HG03469 (cell line): ENCODE data around the gene UNC79.

ENCODE experiments used
- ATAC-seq: cut with Tn5 transposase; IDR thresholded peaks from one replicate; pipeline ENCODE4 v1.9.1; 2021; ENCODE audit warnings: mild to moderate bottlenecking, moderate library complexity, moderate number of reproducible peaks; ENCODE audit not compliant: unreplicated experiment

UNC79 gene

DNA sequence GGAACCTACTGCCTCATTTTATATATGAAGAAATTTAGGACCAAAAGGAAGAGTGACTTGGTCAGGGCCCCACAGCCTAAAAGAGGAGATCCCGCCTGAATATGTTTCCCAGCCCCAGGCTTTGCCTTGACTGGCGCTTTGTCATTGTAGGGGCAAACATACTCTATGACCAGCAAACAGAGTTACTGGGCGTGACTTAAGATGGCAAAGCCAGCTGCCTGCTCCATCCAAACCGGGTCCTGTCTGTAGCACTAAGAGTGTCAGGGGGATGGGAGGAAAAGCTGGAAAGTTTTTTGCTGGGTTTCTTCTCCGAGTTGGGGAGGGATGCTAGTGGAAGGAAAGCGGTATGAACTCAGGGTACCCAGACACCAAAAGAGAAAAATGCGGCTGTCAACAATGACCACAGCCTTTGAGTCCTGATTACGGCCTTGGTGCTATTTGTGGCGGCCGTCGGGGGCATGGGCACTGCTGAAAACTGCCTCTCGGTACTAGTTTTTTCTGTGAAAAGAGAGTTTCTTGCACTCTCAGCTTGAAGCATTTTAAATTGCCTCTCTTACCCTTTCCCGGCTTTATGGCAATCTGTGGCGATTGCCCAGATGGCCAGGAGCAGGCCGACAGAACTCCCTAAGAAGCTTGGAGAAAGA is 274.9 kb downstream of the UNC79 start:
- ATAC-seq: no peak

DNA sequence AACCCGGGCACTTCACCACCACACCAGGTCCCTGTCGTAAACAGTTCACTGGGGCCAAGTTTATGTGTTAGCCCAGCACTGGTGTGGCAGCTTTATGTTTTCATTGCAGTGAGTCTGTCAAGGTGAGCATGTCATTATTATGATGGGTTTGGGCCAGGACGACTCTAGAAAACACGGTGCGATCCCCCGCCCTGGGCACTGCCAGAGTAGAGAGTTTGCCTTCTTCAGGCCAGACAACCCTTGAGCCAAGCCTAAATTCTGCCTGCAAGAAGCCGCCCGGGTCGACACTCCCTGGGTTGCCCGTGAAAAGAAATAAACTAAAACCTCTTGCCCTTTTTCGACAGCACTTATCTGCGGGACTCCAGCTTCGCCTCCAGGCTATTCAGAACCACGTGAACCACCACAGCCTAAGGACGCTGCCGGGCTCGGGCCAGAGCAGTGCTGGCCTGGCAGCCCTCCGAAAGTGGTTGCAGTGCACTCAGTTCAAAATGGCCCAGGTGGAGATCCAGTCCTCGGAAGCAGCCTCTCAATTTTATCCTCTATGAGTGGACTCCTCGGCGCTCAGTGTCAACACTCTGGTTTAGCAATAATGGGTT is 275.7 kb downstream of the UNC79 start:
- no peak for ATAC-seq

DNA sequence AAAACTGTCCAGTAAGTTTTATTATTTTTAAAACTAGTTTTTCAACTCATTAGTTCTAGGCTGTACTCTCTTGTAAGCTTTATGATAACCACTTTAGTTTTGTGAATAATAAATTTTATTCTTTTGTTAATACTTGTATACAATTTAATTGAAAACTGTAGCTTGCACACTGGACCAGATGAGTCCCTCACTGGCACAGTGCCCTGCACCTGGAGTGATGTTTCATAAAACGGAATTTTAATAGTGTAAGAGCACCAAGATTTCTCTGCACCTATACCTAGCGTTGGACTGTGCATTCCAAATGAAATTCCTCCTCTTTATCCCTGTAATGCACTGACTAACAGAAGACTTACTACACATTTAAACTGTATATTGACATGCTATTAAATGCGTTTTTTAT is 276.7 kb downstream of the UNC79 start:
- ATAC-seq: no peak

DNA sequence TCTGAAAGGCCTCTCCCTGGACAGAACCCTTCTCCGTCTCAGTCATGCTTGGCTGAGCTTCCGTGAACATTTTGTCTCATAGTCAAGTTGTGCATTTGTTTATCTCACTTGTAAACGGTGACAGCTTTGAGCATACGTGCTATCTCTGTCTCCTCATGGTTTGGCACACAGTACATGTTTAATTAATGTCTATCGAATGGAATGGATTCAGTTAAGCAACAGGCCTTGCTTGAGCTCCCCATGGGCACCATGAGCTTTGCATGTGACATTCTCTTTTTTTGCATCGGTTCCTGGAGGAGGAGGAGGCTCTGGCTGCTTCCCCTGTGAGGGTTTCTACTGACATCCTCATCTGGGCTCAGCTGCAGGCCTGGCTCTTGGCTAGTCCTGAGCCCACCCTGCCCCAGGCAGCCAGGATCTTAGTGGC is 277.6 kb downstream of the UNC79 start:
- no peak for ATAC-seq

DNA sequence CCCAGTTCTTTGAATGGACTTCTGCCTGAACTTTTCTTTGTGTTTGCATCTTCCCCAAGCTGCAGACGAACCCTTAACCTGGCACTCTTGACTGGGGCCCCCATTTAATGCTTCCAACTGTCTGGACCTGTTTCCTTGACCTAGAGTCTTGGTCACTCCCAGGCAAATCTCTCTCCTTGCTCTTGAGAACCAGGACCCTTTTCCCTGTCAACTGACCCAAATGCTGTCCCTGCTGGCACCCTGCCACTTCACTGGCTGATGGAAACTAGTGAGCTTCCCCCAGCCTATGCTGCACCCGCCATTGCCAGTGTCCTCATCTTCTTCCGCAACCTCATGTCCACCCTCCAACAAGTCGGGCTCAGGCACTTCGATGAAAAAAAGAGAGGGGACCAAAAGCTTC is 278.1 kb downstream of the UNC79 start:
- no peak for ATAC-seq

DNA sequence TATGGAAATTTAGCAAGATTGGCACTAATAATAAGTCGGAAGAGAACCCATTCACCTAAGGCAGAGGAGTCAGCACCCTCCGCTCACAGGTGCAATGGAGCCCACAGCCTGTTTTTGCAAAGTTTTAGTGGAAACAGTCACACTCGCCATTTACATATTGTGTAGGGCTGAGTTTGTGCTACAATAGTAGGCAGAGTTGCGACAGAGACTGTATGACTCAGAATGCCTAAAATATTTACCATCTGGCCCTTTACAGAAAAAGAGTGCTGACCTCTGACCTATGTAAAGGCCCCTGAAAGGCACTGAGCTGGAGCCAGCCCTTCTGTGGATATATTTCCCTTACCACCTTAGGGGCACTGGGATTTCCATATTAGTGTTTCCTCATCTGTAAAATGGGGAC is 278.5 kb downstream of the UNC79 start:
- no peak for ATAC-seq

DNA sequence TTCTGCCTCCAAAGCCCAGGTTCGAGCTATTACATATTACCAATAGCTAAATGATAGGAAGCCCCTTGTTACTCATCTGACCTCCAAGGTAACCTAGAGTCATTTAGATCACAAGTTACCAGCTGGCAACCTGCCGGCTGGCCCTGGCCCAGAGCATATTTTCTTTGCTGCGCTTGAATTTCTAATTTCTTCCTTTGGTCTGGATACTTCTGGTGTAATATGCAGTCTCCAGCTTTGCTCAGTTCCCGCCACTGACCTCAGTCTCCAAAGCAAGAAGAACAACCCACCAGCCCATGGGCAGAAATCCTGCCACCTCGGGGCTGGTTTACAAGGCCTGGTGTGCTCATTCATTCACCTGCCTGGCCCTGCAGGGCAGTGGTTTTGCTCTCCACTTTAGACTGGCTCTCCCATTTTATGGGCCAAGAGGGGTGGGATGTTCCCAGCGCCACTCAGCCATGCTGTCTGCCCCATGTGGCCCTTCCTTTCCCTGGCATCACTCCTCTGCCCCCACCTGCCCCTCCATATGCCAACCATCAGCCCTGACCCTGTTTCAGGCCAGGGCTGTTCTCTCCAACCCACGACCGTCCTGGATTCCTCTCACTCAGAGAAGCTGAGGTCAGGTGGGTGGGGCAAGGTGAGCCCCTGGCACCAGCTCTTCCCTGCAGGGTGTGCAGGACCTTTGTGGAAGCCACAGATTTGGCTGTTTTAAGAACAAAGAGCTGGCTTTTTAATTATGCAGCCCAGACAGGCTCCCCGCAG is 281.5 kb downstream of the UNC79 start:
- ATAC-seq: no peak

DNA sequence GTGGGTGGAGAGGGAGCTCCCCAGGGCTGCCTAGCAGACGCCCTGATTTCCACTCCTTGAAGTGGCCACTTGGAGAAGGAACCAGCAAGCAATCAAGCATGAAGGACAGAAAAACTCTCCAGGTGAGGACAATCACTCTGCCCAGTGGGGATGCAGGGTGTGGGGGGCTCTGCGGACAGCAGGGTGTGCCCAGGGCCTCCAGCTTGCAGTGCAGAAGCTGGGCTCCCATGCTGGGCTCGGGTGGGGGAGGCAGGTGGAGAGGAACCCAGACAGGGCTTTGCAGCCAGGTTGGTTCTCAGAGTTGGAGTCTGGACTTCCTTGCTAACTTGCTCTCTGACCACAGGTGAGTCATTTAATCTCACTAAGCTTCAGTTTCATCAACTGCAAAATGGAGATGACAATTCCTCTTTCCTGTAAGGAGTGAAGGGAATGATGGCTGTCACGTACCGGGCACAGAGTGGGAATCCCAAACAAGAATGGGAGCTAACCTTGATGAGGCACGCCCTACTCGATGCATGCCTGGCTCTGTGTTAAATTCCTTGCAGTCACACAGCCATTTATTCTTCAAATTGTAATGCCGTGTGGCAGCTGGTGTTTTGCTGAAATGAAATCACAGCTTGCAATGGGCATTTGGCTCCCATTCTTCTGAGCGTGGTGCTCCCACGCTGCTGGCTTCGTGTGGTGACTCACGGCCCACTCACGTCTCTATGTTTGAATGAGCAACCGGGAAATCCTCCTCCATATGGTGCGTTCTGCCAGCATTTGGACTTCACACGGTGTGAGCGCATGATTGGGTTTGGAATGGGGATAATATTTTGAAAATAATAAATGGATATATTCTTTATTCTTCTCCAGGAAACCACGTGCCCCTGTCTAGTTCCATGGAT is 282.3 kb downstream of the UNC79 start:
- no peak for ATAC-seq

DNA sequence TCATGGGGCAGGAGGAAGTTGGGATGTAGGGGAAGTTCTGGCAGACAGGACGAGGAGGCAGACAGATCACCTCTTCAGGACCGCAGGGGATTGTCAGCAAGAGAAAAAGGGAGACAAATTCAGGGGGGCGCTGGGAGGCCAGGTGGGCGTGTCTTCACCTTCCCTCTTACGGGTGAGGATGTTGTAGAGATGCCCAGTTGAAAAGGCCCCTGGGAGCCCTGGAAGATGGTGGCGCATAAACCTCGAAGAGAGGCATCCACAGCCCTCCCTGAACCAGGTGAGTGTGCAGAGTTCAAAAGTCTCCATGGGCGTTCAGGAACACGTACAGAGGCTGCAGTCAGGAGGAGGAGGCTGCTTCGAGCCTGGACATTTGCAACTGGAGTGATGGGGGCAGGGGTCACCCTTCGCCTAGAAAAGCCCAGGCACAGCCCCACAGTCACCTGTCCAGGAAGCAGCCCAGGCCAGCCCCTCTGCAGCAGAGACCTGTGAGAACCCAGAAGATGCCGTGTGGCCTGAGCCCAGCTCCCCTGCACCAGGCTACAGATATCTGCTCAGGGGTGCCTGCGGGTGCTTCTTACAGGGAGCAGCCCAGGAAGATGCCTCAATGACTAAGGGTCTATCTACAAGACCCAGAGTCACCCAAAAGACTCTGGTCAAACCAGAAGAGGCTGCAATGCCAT is 283.1 kb downstream of the UNC79 start:
- no peak for ATAC-seq

DNA sequence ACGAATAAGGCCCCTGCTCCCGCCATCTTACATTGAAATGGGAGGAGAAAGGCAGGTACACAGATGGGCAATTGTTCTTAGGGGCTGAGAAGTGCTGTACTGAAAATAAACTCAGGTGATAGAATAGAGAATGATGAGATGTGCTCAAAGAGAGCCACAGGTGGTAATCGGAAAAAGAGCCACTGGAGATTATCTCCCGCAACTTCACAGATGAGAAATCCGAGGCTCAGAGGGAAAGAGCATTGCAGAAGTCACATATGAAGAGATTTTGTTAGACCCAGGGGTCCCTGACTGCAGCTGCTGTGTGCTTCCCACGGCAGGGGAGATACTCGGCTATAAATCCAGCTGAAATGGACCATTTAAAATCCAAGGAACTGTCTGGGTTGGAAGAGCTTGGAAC is 283.9 kb downstream of the UNC79 start:
- no peak for ATAC-seq

DNA sequence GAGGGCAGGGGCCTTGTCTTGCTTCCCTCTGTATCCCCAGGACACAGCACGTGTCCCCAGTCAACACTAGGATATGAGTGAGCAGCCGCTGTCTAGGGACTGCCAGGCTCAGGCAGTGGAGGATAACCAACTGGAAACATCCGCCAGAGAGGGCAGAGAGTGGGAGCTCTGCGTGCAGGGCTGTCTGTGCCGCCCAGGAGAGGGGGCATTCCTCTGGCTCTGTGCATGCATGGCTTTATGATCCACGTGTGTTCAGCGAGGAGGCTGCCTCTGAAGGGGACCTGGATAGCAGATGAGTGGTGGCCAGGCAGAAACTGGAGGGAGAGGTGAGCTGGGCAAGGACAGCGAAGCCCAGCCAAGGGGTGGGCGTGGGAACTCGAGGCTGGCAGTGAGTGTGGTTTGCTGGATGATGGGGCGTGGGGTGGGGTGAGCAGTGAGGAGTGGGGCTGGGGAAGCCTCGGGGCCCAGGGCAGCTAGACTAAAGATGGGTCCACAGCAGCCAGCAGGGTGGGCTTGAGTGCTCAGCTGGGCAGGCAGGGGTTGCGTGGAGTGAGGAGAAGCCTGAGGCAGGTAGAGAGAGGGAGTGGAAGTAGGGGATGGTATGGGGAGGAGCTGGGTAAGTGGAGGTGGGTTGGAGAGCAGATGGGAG is 284.7 kb downstream of the UNC79 start:
- ATAC-seq: no peak

DNA sequence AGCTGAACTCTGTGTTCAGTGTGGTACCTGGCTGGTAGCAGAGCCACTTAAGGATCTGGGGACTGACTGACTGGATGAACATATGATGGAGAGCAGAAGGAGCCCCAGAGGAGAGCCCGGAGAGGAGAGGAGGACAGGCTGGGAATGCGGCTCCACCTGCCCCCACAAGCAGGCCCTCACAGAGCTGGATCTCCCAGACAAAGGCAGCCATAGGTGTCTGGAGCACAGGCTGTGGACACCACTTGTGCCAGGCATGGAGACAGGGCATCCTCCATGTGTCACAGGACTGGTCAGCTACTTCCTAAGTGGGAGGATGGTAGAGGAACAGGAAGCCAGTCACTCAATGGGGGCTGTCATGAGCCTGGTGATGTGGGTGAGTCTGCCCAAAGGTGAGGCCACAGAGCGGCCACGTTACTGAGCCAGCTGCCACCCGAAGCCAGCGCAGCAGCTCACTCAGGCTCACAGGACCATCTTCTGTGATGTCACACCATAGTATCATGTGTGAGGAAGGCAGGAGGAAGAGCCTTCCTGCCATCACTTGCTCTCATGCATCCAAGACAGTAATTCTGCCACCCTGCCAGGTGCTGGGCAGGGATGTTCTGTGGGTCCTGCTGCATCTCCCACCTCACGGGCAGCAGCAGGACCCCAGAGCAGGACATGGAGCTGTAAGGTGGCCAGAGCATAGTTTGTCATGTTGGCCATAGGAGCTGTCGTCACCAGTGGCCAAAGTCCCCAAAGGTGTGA is 285.4 kb downstream of the UNC79 start:
- ATAC-seq: no peak

DNA sequence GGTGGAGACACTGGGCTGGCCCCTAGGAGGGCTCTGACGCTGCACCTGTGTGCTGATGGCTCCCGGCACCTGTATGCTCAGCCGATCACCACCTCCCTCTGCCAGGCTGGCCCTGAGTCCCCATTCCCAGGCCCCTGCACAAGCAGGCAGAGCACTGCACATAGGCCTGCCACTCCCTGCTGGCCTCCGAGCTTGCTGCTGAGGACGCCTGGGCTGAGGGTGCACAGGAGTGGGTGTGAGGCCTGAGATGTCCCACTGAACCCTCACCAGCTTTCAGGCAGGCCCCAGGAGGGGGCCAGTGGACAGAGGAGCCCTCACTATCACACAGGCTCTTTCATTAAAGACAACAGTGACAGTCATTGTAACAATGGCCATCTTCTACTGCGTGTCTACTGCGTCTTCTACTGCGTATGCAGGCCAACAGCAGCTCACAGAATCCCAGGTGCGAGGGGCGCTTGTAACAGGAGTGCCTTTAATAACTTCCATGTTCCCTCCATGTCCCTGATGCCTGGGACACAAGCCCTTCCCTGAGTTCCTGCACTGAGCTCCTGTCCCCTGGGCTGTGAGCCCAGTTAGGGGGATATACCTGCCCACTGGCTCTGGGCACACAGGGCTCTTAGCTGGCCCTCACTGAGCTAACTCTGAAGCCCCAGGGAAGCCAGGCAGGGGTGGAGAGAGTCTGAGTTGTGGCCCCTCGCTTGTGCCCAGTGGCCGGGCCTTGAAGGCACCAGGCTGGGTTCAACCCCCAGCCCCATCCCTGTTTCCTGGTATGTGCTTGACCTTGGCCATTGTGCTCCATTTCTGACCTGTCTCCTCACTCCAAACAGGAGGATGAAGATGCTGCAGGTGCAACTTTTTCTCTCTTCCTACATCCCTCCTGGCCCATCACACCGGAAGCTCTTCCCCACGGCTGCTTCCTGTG is 286.3 kb downstream of the UNC79 start:
- no peak for ATAC-seq

DNA sequence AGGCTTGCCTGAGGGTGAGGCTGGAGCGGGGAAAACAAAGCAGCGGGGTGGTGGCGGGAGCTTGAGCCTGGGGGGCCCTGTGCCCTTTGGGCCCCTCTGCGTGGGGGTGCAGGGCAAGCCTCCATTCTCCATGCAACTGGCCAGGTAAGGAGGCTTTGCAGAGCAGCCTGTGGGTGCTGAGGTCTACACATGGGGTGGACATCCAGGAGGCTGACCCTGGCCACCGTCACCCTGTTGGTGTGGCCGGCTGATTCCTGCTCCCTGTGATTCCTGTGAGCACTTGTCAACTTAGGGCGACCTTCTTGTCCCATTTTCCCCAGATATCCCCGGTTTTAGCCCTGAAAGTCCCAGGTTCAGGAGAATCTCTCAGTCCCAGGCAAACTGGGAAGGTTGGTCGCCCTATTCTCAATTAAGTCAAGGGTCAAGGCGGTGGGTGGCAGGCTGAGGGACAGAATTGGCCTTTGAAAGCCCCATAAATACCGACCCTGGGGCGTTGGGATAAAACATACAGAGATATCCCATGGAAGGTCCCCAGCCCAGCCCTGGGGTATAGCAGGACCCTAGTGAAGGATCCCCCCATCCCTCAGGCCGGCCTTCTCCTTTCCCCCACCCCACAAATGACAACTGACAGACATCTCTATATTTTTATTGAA is 287.1 kb downstream of the UNC79 start:
- no peak for ATAC-seq

DNA sequence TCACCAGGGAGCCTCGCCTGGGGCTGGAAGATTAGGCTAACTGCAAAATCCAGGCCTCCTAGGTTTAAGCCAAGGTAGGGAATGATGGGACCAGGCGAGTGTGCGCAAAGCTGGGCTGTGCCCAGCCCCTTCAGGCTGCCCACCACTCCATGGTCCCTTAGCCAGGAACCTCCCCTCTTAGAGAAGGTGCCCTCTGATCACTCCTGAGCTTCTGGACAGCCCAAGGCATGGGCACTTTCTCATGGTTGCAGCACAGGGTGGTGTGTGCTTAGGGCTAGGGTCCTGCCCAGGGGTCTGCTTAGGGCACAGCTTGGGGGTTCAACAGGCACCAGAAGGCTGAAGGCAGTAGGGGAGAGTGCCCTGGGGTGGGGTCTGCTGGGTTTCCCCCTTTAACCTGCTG is 288.5 kb downstream of the UNC79 start:
- ATAC-seq: no peak

DNA sequence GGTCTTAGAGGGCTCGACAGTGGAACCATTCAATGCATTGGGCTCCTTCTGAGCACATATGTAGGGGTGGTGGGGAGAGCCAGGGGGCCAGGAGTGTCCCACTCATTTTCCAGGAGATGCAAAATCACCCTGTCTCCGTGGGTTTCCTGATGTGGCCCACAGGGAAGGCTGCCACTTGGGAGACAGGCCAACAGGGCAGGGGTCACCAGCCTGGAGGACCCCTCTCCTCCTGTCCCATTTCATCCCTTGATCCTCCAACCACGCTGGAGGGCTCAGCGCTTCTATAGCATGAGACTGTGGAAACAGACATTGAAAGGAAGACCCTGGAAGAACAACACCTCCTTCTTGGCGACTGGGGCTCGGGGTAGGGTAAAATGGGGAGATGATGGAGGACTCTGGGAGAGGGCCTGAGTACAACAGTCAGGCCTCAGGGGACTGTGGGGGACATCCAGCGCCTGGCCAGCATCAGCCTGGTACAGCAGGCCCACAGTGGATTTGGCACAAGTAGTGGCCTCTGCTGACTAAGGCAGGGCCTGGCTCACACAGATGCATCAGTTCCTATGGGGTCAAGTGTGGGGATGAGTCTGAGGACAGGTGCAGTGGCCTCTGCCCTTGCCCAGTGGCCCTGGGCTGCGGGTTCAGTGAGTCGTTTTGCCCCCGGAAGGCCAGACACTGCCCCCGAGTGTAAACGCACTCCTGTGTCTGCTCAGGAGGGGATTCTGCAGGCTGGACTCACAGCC is 289.5 kb downstream of the UNC79 start:
- no peak for ATAC-seq

DNA sequence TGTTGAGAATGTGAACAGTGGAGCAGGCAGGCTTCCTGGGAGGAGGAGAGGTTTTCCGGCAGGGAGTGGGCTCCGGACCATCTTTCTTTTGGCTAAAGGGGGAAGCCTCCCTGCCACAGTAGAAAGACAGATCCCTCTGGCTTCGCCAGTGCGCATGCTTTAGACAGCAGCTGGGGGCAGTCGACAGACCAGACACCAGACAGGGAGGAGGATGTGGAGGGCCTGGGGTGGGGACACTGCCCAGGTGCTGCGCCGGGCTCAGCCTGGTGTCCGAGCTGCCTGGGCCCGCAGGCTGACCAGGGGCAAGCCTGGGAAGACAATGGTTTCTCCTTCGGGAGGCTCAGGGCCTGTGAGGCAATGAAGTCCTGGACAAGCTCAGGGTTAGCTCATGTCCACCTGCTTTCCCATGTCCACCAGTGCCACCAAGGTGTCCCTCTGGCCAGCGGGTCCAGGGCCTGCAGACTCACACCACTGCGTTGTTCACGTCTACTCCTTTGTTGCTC is 290.3 kb downstream of the UNC79 start:
- ATAC-seq: no peak
